Tracheal epithelial cell (primary cell): ENCODE measurements around the gene GLS. TPM values are rescaled to one million over a fixed set of nuclear protein-coding genes. Genes with fewer than 3 reads are reported as not detected.

Experiments
- total RNA-seq: library from RNA; depleted of rRNA; stranded (reverse); fragments of >200 nt; gene quantifications from 2 replicates; pipeline ENCODE4 v1.2.1, GENCODE V29; 2014

GLS gene
- total RNA-seq = 119 and 302 TPM in 2 replicates

GRCh38 chr2:190880378-190881083 lies at the start of gene GLS:
Gene GLS, plus strand, starts transcription at chr2:190880821. Its CDS starts 264 bp downstream, at chr2:190881085.

GRCh38 chr2:191013932-191014652 lies 133.5 kb downstream of the GLS start, which contains the start of gene STAT1:
Gene STAT1, minus strand, starts transcription at chr2:191014171. Its CDS starts 4,168 bp downstream, at chr2:191010003.

Other genes starting within 250 kb of the GLS start
- gene NAB1, start 231.7 kb upstream of the GLS start, total RNA-seq = 86.5 and 110 TPM in 2 replicates
- gene STAT1, start 133.3 kb downstream of the GLS start, total RNA-seq = 36.9 and 57.8 TPM in 2 replicates